ENCODE measurements around the gene MAP2. TPM values are rescaled to one million over a fixed set of nuclear protein-coding genes. Genes with fewer than 3 reads are reported as not detected.

MAP2 gene
- total RNA-seq, 2 donors from 2014 or later: 0.18 to 0.33 TPM

DNA sequence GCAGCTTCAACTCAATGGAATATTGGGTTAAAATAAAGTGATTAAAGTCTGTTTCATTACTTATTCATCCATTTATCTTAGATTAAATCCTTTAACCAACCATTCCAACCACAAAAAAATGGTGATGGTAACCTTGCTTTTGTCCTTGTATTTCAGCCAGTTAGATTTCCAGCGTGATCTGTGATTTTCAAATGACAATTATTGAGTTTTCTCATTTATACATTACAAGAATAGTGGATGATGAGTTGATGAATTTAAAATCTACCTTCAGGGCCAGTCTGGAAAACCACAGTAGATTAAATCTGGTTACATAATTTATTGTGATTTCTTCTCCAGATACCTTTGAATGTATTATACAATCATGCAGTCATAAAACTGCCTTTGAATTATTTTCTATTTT, 318.1 kb downstream of the MAP2 start:
- ATAC-seq (no peak), DNase-seq (ENCODE audit: low spot score in 2 of 2) (no peak)
- Mint-ChIP-seq H3K27ac (no peak overlapping the region), H3K36me3 (no peaks in the 10 kb centered on the region), H3K9me3 (peaks cover 4 to 5% of the 10 kb centered on the region in 2 donors)

DNA sequence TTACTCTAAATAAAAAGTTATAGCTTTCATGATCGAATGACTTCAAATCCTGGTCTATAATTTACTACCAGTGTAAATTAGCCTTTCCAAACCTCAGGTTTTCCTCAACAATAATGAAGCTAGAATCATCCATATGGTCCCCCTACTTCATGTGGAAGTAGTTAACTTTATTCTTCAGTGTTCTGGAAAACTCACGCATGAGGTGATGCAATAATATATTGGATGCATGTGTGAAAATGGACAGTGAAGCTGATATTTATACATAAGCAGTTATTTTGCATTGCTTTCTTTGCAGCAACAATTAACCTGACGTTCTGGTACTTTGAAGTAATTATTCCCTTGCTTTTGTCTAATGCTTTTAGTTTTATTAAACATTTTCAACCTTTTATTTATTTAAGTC, 329.2 kb downstream of the MAP2 start:
- peaks cover 0 to 4% of the 10 kb centered on the region in 2 donors for H3K9me3 Mint-ChIP-seq
- ATAC-seq: no peak

DNA sequence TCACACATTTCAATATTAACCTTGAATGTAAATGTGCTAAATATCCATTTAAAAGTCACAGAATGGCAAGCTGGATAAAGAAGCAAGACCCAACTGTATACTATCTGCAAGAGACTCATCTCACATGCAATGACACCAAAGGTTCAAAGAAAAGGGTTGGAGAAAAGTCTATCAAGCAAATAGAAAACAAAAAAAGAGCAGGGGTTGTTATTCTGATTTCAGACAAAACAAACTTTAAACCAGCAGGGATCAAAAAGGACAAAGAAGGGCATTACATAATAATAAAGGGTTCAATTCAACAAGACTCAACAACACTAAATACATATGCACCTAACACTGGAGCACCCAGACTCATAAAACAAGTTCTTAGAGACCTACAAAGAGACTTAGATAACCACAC, 333.3 kb downstream of the MAP2 start:
- DNase-seq (ENCODE audit: low spot score in 2 of 2) (no peak), ATAC-seq (no peak)
- Mint-ChIP-seq H3K27ac (no peak overlapping the region), H3K36me3 (no peaks in the 10 kb centered on the region), H3K9me3 (peaks cover 0 to 4% of the 10 kb centered on the region in 2 donors)

More for the DNA sequence above, 329.2 kb downstream of the MAP2 start:
- no peak overlapping the region for H3K27ac Mint-ChIP-seq
- no peaks in the 10 kb centered on the region for H3K36me3 Mint-ChIP-seq
- no peak for DNase-seq (ENCODE audit: low spot score in 2 of 2)

DNA sequence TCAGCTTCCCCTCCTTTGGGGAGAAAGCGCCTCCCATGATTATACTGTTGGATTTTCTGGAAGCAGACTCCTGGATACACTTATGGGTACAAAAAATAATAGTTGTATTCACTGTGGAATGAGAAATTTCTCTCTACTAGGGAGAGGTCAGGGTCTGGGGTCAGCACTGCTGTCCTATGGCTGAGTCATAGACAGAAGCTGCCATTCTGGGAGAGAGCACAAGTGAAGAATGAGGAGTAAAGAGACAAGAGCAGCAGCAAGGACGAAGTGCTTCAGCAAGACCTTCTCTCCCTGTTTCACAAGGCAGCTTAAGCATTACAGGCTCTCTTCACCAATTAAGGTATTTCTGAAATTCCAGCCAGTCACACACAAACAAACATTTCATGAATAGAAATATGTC, 337.7 kb downstream of the MAP2 start:
- ATAC-seq (no peak), DNase-seq (ENCODE audit: low spot score in 2 of 2) (no peak)
- Mint-ChIP-seq H3K27ac (no peak overlapping the region), H3K36me3 (no peaks in the 10 kb centered on the region), H3K9me3 (peaks cover 0 to 4% of the 10 kb centered on the region in 2 donors)

DNA sequence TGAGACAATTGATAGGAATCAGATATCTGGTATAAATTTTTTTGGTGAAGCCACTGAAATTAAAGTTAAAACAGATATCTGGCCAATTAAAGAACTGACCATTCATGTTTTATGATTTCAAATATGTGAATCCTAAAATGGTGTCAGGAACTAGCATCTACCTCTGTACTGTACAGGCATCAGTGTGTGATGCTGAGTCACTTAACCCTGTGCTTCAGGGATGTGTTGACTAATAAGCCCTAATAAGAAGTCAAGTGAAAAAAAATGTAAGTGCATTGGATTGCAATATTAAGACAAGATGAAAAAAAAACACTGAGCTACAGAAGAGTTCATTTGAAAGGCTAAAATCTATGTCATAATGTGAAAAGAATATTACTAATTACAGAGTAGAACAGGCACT, 338.7 kb downstream of the MAP2 start:
- DNase-seq (ENCODE audit: low spot score in 2 of 2) (no peak), ATAC-seq (no peak)
- Mint-ChIP-seq H3K36me3 (no peaks in the 10 kb centered on the region), H3K27ac (no peak overlapping the region), H3K9me3 (peaks cover 0 to 4% of the 10 kb centered on the region in 2 donors)

DNA sequence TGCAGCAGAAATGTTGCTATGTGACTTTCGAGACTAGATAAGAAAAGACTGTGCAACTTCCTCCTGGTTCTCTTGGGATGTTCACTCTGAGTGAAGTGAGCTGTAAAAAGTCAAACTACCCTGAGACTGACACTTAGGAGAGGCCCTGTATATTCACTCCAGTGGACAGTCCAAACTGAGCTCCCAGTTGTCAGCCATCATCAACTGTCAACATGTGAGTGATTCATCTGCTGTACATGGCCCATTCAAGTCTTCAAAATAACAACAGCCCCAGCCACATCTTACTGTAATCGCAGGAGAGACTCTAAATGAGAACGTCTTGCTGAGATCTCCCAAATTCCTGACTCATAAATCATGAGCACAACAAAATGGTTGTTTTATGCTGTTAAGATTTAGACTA, 339.3 kb downstream of the MAP2 start:
- no peak for DNase-seq (ENCODE audit: low spot score in 2 of 2)
- Mint-ChIP-seq H3K9me3 (no peaks in the 10 kb centered on the region), H3K36me3 (no peaks in the 10 kb centered on the region), H3K27ac (no peak overlapping the region)
- ATAC-seq: no peak

DNA sequence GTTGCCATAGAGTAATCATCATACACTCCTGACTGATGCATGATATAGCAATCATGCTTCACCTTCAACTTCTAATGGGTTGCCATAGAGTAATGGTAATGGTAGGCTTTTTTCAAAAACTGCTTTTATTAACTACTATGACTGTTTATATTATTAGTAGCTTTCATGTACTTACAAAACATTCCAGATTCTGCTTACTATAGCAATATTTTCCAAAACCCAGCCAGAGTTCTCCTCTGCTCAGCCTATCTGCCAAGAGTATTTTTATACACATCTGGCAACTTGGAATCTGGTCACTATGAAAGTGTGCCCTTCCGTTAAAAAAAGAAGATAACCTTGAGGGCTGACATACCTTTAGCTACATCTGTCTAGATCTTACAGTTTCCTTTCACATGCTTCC, 342.8 kb downstream of the MAP2 start:
- no peaks in the 10 kb centered on the region for H3K36me3 Mint-ChIP-seq
- no peak overlapping the region for H3K27ac Mint-ChIP-seq
- ATAC-seq (no peak), DNase-seq (ENCODE audit: low spot score in 2 of 2) (no peak)
- no peaks in the 10 kb centered on the region for H3K9me3 Mint-ChIP-seq

DNA sequence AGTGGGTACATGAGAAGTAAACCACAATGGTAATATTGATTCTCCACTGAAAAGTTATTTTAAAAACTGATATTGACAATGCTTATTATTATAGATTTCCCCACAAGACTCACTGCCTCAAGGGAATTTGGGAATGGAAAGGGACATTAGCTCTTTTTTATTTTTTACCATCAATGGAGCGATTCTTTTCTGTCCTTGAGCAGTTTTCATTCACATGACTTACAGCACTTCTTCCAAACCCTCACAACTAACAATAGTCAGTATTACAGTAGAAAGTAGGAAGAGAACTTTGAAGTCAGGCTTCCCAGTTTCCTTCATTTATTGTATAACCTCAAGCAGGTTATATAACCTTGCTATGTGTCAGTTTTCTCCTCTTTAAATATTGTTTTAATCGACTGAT, 343.5 kb downstream of the MAP2 start:
- H3K27ac Mint-ChIP-seq: no peak overlapping the region
- ATAC-seq (no peak), DNase-seq (ENCODE audit: low spot score in 2 of 2) (no peak)
- H3K9me3 Mint-ChIP-seq: no peaks in the 10 kb centered on the region
- no peaks in the 10 kb centered on the region for H3K36me3 Mint-ChIP-seq

DNA sequence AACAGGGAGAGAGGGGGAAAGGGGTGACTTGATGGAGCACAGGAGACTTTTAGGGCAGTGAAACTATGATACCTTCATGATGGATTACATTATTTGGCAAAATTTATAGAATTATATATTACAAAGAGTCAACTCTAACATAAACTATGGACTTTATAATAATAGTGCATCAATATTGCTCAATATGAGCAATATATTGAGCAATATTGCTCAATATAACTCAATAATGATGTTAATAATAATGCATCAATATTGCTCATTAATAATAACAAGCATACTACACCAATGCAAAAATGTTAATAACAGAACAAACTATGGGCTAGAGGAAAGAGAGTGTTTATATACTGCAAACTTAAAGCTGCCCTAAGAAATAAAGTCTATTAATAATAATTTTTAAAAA, 344.7 kb downstream of the MAP2 start:
- H3K36me3 Mint-ChIP-seq: no peaks in the 10 kb centered on the region
- H3K9me3 Mint-ChIP-seq: no peaks in the 10 kb centered on the region
- DNase-seq (ENCODE audit: low spot score in 2 of 2) (no peak), ATAC-seq (no peak)
- H3K27ac Mint-ChIP-seq: no peak overlapping the region

DNA sequence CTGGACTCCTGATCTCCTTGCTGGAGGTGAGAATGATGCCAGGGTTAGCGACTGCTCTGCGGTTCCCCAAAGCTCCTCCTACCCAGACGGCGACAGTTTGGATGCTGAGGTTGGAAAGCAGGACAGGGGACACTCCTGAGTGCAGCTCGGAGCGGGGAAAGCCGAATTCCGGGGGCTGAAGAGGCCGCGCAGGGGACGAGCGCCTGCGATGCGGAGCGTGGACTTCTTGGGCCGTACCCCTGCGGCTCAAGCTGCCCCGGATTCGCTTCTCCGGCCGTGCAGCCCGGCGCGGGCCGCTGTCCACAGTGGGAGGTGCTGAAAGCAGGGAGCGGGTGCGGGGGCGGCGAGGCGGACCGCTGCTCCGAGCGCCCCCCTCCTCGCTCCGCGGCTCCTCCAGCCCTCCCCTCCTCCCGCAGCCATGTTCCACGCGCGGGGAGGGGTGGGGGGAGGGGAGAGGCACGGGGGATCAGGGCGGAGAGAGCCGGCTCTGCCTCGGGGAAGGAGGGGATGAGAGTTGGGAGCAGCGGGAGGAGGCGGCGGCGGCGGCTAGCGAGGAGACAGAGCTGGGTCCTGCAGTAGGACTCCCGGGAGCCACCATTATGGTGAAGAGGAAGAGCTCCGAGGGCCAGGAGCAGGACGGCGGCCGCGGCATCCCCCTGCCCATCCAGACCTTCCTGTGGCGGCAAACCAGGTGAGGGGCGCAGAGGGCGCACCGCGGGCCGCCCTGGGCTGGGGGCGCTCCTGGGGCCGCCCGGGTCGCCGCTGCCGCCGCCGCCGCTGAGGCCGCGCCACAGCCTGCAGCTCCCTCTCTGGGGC, 347.8 kb downstream of the MAP2 start, which contains the start of gene UNC80:
Gene UNC80 (plus strand): TSS at position 359 of the 816 bp plus-strand sequence. CDS start 241 bp downstream, at position 600.
- DNase-seq (ENCODE audit: low spot score in 2 of 2) (peak in 1 of 2 donors; percentile 29), ATAC-seq (no peak)
- H3K36me3 Mint-ChIP-seq: no peaks in the 10 kb centered on the region

DNA sequence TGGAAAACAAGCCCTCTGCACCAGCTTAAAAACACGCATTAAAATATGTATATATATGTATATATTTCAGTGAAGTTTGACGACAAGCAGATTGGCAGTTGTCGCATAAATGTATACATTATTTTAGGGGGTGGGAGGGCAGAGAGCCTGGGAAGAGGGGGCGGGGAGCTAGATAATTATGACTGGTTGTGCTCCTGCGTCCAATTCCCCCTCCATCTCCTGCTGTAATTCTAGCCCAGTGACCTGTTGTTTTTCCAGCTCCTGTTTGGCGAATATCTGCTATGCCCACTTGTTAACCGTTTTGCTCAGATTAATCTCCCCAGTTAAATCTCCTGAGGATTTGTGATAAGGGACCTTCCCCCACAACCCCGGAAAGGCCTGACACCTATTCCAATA, 348.4 kb downstream of the MAP2 start:
- no peaks in the 10 kb centered on the region for H3K36me3 Mint-ChIP-seq
- no peak for ATAC-seq

More for the DNA sequence above, 347.8 kb downstream of the MAP2 start, which contains the start of gene UNC80:
- no peak within 1 kb of the TSS for H3K27ac Mint-ChIP-seq
- no peaks in the 10 kb centered on the region for H3K9me3 Mint-ChIP-seq

DNA sequence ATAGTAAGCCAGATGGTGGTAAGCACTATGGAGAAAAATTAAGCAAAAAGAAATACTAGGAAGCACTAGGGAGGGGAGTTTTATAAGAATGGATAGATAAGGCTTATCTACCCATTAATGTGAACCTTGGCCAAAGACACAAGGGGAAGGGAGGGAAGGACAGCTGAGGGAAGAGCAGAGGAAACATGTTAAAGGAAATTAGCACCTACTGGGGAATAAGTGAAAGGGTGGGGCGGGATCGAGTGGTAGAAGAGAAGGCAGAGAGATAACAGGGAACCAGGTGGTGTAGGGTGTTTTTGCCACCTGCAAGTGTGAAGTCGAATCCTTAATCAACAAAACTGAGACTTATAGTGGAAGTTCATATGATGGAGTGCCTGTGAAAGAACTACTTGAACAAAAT, 349.5 kb downstream of the MAP2 start:
- DNase-seq (ENCODE audit: low spot score in 2 of 2) (no peak), ATAC-seq (no peak)
- Mint-ChIP-seq H3K36me3 (no peaks in the 10 kb centered on the region), H3K27ac (no peak overlapping the region), H3K9me3 (no peaks in the 10 kb centered on the region)

More for the DNA sequence above, 348.4 kb downstream of the MAP2 start:
- no peak for DNase-seq (ENCODE audit: low spot score in 2 of 2)
- Mint-ChIP-seq H3K9me3 (no peaks in the 10 kb centered on the region), H3K27ac (no peak overlapping the region)

Data from activated naive CD4-positive, alpha-beta T cell treated with anti-CD3 and anti-CD28 coated beads, Interleukin-2, amount 50 U/mL, for 72 hours (primary cell).